ENCODE measurements around the gene FAM136A. TPM values are rescaled to one million over a fixed set of nuclear protein-coding genes. Genes with fewer than 3 reads are reported as not detected.
"Not testable (repeated sequence)": the region's sequence is repeated elsewhere in the genome, so short reads cannot be mapped to it uniquely, and the experiment has no call there.

Gene FAM136A
- total and polyA plus RNA-seq, 2 of the 13 experiments (the other 11 are each of a cell fraction or from before 2014, with no cell fraction given), result 77.8 to 126 TPM

DNA sequence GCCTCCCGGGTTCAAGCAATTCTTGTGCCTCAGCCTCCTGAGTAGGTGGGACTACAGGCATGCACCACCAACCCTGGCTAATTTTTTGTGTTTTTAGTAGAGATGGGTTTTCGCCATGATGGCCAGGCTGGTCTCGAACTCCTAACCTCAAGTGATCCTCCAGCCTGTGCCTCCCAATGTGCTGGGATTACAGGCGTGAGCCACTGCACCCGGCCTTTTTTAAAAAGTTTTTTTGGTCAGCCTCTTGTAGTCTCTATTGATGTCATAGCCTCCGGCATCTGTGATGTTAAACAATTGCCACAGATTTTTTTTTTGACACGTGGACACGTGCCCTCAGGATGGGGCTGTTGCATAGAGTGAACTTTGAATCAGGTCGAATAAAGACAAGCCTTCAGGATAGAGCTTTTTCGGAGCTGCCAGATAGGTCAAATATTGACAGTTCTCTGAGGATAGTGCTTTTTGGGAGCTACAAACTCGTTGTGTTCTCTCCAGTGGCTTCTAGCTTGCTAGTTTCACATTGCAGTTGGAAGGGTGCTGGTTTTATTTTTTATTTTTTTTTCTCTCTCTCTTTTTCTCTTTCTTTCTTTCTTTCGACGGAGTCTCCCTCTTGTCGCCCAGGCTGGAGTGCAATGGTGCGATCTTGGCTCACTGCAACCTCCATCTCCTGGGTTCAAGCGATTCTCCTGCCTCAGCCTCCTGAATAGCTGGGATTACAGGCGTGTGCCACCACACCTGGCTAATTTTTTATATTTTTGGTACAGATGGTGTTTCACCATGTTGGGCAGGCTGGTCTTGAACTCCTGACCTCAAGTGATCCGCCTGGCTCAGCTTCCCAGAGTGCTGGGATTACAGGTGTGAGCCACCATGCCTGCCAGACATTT, 32.2 kb downstream of the FAM136A start (continued):
- TF ChIP-seq, protein P1, sequence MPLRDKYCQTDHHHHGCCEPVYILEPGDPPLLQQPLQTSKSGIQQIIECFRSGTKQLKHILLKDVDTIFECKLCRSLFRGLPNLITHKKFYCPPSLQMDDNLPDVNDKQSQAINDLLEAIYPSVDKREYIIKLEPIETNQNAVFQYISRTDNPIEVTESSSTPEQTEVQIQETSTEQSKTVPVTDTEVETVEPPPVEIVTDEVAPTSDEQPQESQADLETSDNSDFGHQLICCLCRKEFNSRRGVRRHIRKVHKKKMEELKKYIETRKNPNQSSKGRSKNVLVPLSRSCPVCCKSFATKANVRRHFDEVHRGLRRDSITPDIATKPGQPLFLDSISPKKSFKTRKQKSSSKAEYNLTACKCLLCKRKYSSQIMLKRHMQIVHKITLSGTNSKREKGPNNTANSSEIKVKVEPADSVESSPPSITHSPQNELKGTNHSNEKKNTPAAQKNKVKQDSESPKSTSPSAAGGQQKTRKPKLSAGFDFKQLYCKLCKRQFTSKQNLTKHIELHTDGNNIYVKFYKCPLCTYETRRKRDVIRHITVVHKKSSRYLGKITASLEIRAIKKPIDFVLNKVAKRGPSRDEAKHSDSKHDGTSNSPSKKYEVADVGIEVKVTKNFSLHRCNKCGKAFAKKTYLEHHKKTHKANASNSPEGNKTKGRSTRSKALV (CRISPR knock-in tag; IDR thresholded peaks at IDR 0.05), result peak; percentile 54; the same call in 1 of the 2 replicates
- TF ChIP-seq HMG20A (CRISPR knock-in tag; IDR thresholded peaks at IDR 0.05; ENCODE audit: borderline replicate concordance) (peak; percentile 93), NFKBIZ (CRISPR knock-in tag; IDR thresholded peaks at IDR 0.05) (peak; percentile 92), MEF2D (CRISPR knock-in tag; IDR thresholded peaks at IDR 0.05) (peak; percentile 72), ZNF792 (CRISPR knock-in tag; IDR thresholded peaks at IDR 0.05) (peak; percentile 87), GABPA (CRISPR knock-in tag; IDR thresholded peaks at IDR 0.05; ENCODE audit: low read depth) (peak; percentile 29; the same call in 1 of the 2 replicates), CENPX (CRISPR knock-in tag; IDR thresholded peaks at IDR 0.05) (0 out of 2 replicates have a peak, but pooled peaks have one; percentile 31), ZNF598 (CRISPR knock-in tag; IDR thresholded peaks at IDR 0.05; ENCODE audit: borderline replicate concordance) (peak; percentile 63; the same call in 1 of the 2 replicates), ZNF563 (CRISPR knock-in tag; IDR thresholded peaks at IDR 0.05) (peak; percentile 62; the same call in 1 of the 2 replicates), TCF7 (IDR thresholded peaks at IDR 0.05; ENCODE audit: low read depth) (peak; percentile 80), ZNF772 (CRISPR knock-in tag; IDR thresholded peaks at IDR 0.05) (peak; percentile 34; the same call in 1 of the 2 replicates), MIER2 (CRISPR knock-in tag; IDR thresholded peaks at IDR 0.05) (peak; percentile 61; the same call in 1 of the 2 replicates), ZNF816 (CRISPR knock-in tag; IDR thresholded peaks at IDR 0.05; ENCODE audit: borderline replicate concordance) (peak; percentile 44; the same call in 1 of the 2 replicates), DMAP1 (CRISPR knock-in tag; IDR thresholded peaks at IDR 0.05) (peak; percentile 95), ZNF703 (CRISPR knock-in tag; IDR thresholded peaks at IDR 0.05; ENCODE audit: borderline replicate concordance) (0 out of 2 replicates have a peak, but pooled peaks have one; percentile 31), ZNF724P (CRISPR knock-in tag; IDR thresholded peaks at IDR 0.05; ENCODE audit: borderline replicate concordance) (0 out of 2 replicates have a peak, but pooled peaks have one; percentile 24), XRCC5 (optimal IDR thresholded peaks at IDR 0.05; ENCODE audit: low read length) (peak; percentile 44)
- TF ChIP-seq, protein P2, sequence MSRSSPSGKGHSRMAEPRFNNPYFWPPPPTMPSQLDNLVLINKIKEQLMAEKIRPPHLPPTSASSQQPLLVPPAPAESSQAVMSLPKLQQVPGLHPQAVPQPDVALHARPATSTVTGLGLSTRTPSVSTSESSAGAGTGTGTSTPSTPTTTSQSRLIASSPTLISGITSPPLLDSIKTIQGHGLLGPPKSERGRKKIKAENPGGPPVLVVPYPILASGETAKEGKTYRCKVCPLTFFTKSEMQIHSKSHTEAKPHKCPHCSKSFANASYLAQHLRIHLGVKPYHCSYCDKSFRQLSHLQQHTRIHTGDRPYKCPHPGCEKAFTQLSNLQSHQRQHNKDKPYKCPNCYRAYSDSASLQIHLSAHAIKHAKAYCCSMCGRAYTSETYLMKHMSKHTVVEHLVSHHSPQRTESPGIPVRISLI (CRISPR knock-in tag; IDR thresholded peaks at IDR 0.05; ENCODE audit: borderline replicate concordance), result peak; percentile 100
- TF ChIP-seq GABPA (IDR thresholded peaks at IDR 0.05; ENCODE audit: low read depth, low read length), result not testable (repeated sequence)
- TF ChIP-seq, protein P3, sequence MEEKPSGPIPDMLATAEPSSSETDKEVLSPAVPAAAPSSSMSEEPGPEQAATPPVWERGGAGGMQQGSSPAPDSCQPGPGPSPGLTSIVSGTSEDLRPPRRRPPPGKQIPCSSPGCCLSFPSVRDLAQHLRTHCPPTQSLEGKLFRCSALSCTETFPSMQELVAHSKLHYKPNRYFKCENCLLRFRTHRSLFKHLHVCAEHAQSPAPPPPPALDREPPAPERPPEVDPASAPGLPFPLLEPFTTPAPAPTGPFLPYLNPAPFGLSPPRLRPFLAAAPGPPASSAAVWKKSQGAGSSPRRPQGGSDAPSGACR (CRISPR knock-in tag; IDR thresholded peaks at IDR 0.05), result peak; percentile 89; the same call in 1 of the 2 replicates
- TF ChIP-seq, protein P4, sequence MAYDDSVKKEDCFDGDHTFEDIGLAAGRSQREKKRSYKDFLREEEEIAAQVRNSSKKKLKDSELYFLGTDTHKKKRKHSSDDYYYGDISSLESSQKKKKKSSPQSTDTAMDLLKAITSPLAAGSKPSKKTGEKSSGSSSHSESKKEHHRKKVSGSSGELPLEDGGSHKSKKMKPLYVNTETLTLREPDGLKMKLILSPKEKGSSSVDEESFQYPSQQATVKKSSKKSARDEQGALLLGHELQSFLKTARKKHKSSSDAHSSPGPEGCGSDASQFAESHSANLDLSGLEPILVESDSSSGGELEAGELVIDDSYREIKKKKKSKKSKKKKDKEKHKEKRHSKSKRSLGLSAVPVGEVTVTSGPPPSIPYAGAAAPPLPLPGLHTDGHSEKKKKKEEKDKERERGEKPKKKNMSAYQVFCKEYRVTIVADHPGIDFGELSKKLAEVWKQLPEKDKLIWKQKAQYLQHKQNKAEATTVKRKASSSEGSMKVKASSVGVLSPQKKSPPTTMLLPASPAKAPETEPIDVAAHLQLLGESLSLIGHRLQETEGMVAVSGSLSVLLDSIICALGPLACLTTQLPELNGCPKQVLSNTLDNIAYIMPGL (CRISPR knock-in tag; IDR thresholded peaks at IDR 0.05; ENCODE audit: borderline replicate concordance in 1 of 2, low read depth in 1 of 2), result peak; percentile 63 to 87
- TF ChIP-seq, protein P5, sequence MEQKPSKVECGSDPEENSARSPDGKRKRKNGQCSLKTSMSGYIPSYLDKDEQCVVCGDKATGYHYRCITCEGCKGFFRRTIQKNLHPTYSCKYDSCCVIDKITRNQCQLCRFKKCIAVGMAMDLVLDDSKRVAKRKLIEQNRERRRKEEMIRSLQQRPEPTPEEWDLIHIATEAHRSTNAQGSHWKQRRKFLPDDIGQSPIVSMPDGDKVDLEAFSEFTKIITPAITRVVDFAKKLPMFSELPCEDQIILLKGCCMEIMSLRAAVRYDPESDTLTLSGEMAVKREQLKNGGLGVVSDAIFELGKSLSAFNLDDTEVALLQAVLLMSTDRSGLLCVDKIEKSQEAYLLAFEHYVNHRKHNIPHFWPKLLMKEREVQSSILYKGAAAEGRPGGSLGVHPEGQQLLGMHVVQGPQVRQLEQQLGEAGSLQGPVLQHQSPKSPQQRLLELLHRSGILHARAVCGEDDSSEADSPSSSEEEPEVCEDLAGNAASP (CRISPR knock-in tag; IDR thresholded peaks at IDR 0.05; ENCODE audit: borderline replicate concordance), result peak; percentile 91

Data from HepG2 (cell line).